NCI-H1105 (cell line): Measurements from ENCODE around the gene BTG4.

Experiments used
- DNase-seq: peaks from one replicate; lab custom pipeline; 2025; lab: John Stamatoyannopoulos, UW

BTG4 gene

DNA sequence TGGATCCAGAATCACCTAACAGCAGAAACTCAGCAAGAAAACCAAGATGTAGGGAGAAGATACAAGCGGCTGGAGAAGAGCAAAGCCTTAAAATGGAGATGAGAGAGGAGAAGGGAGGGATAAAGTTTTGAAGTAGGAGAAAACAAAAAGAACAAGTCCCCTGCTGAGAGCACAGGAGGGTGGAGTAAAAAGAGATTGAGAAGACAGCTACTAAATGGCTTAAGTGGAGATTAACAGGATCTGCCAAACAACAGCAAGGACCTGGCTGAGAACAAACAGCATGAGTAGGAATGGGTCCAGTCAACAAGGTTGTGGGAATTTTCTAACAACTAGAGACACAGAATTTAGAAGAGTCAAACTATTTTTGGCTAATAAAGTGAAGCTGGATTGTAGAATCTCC, 18.1 kb downstream of the BTG4 start:
- no peak for DNase-seq

DNA sequence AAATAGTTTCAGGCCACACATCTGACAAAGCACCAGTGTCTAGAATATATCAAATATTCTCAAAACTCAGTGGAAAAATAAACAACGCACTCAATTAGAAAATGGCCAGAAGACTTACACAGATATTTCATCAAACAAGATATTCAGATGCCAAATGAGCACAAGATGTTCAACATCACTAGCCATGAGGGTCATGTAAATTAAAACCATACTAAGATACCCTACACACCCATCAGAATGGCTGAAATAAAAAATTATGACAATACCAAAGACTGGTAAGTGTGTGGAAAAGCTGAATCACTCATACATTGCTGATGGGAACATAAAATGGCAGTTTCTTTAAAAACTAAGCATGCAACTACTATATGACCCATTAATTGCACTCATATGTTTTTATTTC, 21.7 kb downstream of the BTG4 start:
- no peak for DNase-seq

DNA sequence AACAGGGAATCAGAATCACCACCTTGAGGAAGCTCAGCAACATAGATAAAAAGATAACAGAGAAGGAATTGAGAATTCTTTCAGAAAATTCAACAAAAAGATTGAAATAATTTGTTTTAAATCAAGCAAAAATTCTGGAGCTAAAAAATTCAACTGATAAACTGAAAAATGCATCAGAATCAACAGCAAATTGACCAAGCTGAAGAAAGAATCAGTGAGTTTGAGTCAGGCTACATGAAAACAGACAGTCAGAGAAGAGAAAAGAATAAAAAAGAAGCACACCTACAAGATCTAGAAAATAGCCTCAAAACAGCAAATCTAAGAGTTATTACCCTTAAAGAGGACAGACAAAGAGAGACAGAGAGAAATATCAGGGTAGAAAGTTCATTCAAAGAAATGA, 28.8 kb downstream of the BTG4 start:
- DNase-seq: no peak

DNA sequence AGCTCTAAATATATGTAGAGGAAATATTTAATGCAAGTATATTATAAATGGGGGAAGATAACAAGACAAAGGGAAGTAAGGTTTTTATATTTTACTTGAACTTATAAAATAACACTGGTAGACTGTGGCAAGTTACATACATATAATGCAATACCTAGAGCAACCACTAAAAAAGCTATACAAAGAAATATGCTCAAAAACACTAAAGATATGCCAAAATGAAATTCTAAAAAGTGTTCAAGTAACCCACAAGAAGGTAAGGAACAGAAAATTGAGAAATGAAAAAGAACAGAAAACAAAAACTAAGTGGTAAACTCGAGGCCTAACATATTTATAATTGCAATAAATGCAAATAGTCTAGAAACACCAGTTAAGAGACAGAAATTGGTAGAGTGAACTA, 32.5 kb downstream of the BTG4 start:
- no peak for DNase-seq

DNA sequence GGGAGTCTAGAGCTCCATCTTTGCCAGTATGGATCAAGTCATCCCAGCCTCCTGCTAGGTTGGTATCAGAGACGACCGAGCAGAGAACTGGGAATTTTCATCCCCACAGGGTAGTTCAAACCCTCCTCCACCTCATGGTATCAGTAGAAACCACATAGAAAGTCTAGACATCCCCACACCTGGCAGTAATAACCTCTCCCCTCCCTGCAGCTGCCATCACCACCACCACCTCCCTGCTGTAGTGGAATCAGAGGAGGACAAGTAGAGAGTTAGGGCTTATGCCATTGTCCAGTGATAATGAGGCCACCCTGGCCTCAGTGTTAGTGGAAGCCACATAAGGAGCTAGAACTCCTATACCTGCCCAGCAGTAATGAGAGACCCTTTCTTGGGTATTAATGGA, 34.3 kb downstream of the BTG4 start:
- DNase-seq: no peak

DNA sequence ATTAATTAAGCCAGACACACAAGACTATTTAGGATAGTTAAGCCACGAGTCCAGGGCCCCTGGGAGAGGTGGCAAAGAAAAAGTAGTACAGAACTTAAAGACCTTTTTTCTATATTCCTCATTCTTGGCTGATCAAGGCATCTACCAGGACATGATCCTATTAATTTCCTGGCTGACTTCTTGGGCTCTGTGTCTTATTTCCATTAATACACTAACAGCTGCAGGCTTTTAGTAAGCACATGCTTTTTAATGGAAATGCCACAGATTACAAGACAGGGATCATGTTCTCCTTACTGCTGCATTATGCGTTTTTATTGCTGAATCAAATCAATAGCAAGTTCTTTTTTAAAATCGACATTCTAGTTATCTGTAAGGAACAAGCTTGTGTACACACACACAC, 35.2 kb downstream of the BTG4 start:
- no peak for DNase-seq

DNA sequence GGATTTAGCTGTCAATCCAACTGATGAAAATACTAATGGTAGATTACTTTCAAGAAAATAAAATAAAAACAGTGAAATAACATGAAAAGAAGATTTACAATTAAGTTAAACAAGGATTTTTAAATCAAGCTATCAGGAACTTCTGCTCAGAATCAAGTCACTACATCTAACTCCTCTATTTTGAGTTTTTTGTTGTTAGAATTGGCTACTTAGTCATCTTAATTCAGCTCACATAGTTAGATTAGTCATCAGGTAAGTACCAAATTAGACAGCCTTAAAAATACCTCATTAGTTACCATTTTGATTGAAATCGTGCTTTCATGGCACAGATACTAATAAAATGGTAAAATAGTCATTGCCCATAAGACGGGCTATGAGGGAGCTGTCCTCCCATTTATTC, 35.8 kb downstream of the BTG4 start:
- no peak for DNase-seq

DNA sequence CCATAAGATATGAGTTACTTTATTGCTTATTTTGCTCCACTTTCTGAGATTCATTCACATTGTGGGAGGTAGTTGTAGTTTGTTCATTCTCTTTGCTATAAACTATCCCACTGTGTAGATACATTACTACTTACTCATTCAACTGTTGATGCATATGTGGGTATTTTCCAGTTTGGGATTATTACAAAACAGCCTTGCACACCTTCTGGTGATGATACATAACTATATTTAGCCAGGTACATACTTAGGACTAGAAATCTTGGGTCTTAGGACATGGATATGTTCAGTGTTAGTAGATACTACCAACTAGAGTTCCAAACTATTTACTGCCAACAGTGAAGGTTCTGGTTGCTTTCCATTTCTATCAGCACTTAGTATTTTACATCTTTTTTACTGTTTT, 37.8 kb downstream of the BTG4 start:
- DNase-seq: no peak

DNA sequence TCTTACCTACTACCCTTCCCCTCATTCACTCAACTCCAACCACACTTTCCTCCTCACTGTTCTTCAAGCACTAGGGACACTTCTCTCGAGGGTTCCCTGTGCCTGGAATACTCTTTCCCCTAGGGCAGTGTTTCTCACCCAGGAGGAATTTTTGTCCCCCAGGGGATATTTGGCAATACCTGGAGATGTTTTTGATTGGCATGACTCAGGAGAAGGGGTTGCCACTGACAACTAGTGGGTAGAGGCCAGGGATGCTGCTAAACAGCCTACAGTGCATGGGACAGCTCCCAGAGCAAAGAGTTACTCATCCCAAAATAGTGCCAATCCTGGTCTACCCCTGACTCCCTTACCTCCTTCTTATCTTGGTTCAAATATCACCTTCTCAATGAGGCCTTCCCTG, 40.0 kb downstream of the BTG4 start:
- DNase-seq: no peak

DNA sequence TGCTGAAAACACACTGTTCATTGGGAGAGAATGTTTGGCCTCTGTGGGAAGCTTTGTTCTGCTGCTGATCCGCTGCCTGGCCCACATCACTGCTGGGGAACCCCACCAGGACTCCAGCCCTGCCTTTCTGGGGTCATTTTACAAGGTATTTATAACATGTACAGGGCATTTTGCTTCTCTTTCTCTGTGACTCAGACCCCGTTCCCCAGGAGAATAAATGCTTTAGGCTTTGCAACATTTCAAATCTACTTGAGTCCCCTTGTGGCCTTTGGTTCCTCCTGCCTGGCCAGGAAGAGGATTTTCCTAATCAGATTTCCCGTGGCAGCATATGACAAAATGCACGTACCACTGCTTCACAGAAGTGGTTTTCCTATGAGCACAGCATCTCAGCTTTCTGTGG, 43.0 kb downstream of the BTG4 start:
- DNase-seq: no peak

DNA sequence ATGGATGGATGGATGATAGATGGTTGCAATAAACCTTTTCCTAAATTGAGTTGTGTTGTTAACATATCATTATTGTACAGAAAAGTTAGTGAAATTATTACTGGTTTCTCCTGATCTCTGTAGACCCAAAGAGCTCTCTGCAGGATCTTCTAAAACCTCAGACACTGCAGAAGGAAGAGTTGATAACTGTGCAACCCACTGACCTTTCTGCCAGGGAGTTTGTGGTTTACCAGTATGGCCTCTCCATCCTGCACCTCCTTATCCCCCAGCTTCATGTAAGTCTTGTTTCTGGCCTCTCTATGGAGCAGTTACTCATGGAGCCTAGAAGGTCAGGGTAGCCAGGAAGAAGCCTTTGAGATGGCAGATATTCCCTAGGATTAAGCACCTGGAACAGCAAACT, 45.6 kb downstream of the BTG4 start:
- no peak for DNase-seq

DNA sequence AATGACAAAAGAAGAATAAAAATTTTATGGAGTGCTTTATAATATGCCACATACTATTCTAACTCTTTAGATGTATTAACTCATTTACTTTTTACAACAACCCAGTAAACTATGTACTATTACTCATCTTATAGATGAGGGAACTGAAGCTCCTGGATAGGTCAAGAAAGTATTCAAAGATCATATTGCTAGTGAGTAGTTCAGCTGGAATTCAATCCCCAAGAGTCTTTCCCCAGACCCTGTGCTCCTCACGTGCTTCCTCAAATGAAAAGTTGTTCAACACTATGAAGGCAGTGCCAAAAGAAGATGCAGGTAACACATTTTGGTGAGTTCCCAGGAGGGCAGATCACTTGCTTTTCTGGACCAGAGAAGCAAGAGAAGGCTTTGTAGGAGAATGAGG, 46.8 kb downstream of the BTG4 start:
- no peak for DNase-seq

DNA sequence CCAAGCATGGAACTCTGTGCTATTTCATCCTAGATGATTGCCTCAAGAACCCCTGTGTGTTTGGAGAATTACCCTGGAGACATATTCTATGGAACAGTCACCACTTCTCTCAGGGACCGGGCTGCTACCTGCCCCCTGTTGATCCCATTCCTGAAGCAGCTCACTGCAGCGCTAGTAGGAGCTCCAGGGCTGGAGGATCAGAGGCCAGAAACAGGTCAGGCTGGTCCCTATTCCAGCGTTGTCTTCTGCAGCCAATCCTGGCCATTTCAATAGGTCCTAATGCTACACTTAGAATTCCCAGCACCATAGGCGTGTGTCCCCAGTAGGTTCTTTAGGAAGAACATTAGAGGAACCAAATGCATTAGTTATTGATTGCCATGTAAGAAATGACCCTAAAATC, 48.9 kb downstream of the BTG4 start:
- DNase-seq: no peak

DNA sequence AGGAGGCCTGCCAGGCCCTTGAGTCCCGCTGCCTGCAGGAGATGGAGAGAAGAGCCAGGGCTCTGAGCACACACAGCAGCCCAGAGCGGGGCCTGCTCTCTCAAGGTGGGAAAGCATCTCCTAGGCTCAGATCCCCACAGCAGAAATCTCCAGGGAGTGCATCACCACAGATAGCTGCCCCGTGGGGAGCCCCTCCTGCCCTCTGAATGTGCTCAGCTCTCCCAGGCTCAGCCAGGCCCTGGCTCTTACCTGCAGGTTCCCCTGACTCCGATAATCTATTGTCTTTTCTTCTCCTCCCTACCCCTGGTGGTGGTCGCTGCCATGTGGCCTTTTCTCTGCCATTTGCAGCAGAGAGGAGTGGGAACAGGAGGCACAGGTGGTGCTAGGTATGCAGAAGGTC, 49.9 kb downstream of the BTG4 start:
- DNase-seq: no peak

DNA sequence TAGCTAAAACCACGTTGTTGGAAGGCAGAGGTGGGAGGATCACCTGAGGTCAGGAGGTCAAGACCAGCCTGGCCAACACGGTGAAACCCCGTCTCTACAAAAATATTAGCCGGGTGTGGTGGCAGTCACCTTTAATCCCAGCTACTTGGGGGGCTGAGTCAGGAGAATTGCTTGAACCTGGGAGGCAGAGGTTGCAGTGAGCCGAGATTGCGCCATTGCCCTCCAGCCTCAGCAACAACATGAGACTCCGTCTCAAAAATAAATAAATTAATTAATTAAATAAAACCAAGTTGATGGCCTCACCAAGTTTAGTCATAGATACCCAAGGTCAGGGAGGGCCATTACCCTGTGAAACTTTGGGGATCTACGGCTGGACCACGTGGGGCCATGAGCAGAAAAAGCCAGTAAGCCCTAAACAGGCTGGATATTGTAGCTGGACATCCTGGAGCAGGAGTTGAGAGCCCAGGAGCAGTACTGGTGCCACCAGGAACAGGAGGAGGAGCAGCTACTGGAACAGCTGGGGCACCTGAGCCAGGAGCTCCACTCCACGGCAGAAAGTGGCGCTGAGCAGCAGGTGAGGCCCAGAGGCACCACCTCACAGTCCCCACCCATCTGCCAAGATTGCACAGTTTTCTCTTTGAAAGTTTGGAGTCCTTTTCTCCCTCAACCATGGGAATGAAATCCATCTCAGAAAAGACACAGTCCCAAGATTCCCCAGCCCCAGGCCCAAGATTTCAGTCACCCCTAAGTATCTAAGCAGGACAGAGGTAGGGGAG, 50.5 kb downstream of the BTG4 start:
- no peak for DNase-seq

DNA sequence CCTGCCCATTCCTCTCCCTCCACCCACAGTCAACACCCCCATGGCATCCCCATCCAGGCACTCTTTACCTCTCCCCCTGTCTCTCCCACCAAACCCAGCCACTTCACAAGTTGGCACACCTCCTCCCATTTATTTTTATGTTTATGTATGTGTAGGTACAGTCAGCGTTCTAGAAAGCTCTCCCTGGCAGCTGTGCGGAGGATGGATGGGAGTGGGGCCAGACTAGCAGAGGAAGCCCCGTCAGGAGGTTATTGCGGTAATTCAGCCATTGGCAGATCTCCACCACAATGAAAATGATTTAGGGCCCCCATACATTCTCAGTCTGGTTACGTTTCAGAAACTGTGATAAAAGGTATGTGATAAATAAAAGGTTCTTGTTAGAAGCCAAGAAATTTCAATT, 51.3 kb downstream of the BTG4 start:
- no peak for DNase-seq

DNA sequence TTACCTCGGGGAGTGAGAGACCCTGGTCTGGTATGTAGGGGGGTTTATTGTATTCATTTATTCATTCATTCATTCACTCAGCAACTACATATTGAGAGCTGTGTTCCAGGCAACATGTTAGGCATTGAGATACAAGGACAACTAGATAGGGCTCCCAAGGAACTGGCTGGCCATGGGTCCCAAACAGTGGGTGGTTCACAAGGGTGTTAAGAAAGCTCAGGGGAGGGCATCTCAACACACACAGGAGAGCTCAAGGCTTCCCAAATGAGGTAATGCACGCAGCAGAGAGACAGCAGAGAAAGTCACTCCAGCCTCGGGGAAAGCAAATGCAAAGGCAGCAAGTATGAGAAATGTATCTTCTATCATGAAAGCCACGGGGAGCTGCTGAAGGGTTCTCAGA, 51.8 kb downstream of the BTG4 start:
- DNase-seq: no peak

DNA sequence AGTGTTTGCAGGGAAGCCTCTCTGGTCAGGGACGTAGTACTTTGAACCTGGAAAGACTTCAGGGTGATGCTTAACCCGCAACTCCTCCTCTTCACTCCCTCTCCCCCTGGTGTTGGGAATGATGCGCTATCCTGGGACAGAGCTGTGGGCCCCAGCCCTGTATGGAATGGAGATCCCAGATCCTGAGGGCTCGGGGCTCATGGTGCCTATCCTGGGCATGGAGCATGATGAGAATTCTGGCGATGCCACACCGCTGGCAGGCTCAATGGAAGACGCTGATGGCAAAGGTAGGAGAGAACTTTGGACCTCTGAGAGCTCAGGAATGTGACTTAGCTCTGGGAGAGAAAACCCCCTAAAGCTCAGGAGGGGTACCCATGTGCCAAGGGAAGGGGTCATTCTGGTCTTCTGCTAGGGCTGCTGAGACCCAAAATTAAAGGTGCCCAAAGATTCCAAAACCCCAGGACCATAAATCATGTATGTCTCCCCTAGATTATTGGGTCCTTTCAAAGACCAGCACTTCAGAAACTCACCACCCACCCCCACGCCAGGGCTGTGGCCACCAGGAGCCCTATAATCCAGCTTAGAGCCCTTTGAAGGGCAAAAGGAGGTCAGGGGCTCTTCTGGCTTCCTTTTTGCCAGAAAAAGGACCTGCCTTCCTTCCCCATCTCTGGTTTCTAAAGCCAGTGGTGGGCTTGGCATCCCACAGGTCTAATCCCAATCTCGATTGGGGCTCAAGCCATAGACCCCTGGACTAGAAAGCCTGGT, 52.5 kb downstream of the BTG4 start:
- no peak for DNase-seq

DNA sequence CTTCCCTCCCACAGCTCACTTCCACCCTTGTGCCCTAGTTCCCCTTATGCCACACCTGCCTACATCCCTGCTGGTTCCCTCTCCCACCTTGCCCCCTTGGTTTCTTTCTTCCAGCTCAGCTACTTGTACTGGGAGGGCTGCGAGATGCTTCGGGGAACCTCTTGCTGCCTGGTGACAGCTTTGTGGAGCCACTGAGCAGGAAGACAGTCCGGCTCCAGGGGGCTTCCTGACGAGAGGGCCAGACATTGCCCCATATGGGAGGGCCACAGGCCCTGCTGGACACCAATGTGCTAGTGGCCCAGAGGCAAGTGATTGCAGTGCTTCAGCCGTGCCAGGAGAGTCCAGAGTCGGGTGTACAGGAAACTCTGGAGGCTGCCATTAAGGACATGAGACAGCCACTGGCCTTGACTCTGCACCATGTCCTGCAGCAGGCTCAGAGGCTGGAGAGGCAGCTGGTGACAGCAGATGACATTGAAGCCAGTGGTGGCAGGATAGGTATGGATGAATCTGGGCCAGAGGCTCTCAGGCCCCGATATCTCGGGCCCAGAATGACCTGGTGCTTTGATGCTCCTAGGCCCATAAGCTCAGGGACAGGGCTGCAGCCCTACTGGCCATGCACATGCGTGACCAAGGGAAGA, 54.3 kb downstream of the BTG4 start:
- DNase-seq: no peak

DNA sequence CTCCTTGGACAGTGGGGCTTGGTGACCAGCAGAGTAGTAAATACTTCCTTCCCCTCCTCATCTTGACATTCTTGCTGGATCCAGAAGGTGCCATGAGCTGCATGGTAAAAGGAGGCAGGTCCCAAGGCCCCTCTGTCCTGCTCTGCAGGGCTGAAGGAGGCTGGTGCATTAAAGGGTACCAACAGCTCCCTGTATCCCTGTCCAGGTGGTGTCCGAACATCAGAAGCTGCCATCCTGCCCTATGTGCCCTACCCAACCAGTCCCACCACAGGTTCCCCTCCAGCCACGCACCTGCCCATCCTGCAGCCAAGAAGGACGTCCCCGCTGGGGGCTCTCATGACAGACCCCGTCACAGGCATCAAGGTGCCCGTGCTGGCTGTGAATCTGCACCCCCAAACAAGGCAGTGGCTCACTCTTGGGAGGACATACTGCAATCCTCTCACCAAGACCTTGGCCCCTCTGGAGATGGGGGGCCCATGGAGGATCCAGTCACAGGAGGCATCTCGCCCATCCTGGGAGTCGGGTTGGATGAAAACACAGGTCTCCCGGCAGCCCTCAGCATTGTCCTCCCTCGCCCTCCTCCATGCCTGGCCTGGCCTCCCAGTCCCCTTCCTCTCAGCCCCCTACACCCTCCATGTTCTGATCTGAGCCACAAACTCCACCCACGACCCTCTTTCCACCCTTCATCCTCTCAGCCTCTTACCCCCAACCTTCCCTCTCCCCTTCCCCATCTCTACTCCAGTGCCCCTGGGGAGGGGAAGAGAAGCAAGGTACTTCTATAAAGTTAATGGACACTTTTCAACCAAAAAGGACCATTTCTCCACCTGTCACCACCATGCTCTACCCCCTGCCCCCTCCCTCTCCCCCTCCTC, 55.1 kb downstream of the BTG4 start:
- DNase-seq: no peak

DNA sequence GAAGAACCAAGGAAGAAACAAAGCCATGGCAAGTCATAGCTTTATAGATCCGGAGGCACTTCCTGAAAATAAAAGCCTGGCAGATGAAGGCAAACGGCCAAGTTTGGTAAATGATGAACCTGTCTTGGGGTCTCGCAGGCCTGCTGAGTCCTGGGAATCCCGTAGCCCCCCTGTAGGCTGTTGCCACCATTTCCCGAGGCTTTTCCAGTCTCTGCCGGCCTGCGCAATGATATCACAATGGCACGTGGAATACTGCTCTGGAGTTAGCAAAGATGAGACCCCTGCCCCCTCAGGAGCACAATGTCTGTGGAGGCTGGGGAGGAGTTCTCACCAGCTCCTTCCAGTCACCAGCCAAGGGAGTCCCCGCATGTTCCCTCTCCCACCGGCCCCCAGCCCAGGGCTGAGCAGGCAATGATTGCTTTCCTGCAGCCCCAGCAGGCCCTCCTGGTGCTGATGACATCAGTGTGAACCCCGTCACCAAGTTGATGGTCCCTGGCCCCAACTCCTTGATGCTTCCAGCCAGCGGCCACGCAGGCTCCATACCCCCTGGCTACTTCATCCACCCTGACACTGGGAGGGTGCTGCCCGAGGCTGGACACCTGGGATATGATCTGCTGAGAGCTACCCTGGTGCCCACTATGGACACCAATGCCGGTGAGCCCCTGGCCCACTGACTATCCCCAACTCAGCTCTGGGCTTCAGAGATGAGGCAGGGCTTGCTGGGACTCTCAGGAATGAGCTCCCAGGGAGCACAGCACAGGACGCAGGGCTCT, 55.9 kb downstream of the BTG4 start:
- no peak for DNase-seq
